ENCODE data around the gene MRPS18B.
"Not testable (repeated sequence)": the region's sequence is repeated elsewhere in the genome, so short reads cannot be mapped to it uniquely, and the experiment has no call there.

The MRPS18B gene

DNA sequence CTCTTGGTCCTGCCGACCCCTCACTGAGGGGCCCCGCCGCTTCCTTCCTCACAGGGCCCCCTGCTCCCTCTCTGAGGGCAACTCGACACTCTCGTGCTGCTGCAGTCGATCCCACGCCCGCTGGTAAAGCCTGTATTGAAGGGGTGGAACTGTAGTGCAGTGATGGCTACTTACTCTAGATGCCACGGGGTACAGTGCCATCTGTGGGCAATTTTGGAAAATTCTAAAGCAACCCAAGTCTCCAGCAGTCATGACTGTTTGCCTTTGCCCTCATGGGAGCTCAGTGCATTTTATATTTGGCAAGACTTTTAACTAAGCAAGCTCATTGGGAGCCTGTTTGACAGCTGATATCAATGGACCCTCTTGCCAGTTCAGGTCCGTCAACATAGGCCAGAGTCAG, 22.8 kb downstream of the MRPS18B start:
- H3K9me3 Mint-ChIP-seq, result no peaks in the 10 kb centered on the region
- H3K4me3 Mint-ChIP-seq, result no peak overlapping the region

DNA sequence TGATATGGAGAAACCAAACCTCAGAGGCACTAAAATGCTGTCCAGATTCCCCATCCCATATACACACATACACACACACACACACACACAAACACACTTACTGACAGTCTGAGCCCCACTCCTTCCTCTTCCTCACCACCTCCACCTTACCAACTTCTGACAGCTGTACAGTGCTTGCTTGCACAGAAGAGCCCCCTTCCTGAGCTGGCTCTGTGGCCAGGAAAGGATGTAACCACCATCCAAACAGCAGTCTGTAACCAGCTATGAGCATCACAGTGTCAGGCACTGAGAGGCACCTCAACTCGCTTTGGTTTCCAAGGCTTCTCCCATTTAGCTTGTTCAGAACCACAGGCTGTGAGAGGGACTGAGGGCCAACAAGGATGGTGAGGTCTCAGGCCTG, 23.4 kb downstream of the MRPS18B start:
- peak; percentile 22 for DNase-seq
- H3K27me3 Mint-ChIP-seq, result no peaks in the 10 kb centered on the region
- CTCF ChIA-PET, result interaction anchor here (1.0 to 2.4 kb wide), 5 partner anchors 11 to 89 kb away, joined by 3 to 6 read pairs (median 4); partner anchors contain the start of genes MRPS18B and PPP1R10
- no peaks in the 10 kb centered on the region for H3K9me3 Mint-ChIP-seq
- peaks cover 32% of the 10 kb centered on the region for H3K4me1 Mint-ChIP-seq
- H3K36me3 Mint-ChIP-seq, result peaks cover 10% of the 10 kb centered on the region
- no peak overlapping the region for H3K27ac Mint-ChIP-seq
- H3K4me3 Mint-ChIP-seq, result no peak overlapping the region

More for the DNA sequence above, 22.8 kb downstream of the MRPS18B start:
- Mint-ChIP-seq H3K36me3 (peaks cover 10% of the 10 kb centered on the region), H3K27ac (no peak overlapping the region), H3K27me3 (no peaks in the 10 kb centered on the region), H3K4me1 (peaks cover 27% of the 10 kb centered on the region)
- CTCF ChIA-PET, result interaction anchor here (0.6 to 2.4 kb wide), 6 partner anchors 23 to 104 kb away, joined by 3 to 6 read pairs (median 4); partner anchors contain the start of genes IER3, MRPS18B and PPP1R10
- DNase-seq, result peak; percentile 25

DNA sequence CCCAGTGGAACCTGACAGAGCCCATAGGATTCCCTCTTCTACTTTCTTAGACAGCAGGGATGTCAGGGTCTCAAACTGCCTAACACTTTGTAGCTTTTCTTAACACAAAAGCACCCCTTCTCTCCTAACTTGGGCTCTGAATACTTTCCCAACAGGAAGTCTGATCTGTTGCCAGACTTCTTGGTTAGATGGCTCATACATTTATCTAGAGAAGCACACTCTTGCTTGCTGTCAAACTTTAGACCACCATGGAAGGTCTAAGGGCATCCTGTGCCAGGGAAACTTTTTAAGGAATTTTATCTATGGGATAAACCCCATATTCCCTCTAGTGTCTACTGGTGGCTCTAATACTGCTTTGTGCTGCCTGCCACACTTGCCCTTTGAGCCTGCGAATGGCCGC, 26.0 kb downstream of the MRPS18B start:
- Mint-ChIP-seq H3K27ac (no peak overlapping the region), H3K27me3 (no peaks in the 10 kb centered on the region), H3K36me3 (peaks cover 10% of the 10 kb centered on the region), H3K9me3 (no peaks in the 10 kb centered on the region), H3K4me3 (no peak overlapping the region), H3K4me1 (peaks cover 49% of the 10 kb centered on the region)
- CTCF ChIA-PET, result interaction anchor here (1.1 kb wide), 1 partner anchor 160 kb away, joined by 3 read pairs; no protein-coding TSS in a partner anchor
- no peak for DNase-seq

DNA sequence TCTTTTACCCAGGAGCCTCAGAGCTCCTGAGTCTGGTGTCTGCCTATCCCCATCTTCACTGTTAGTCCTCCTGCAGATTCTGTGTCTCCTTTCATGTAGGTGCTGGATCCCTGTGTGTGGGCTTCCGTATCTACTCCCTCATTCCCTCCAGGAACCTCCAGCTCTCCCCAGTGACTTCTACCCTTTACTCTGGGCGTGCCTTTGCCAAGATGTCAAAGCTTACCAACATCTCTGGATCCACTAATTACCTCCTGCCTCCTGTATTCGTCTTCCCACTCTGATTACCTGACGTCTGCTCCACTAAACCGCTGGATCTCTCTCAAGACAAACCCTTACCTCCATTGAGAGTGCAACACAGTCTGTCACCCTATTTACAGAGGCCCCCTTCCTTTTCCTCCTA, 27.1 kb downstream of the MRPS18B start:
- Mint-ChIP-seq H3K27ac (no peak overlapping the region), H3K4me1 (peaks cover 56% of the 10 kb centered on the region), H3K4me3 (no peak overlapping the region), H3K27me3 (no peaks in the 10 kb centered on the region), H3K9me3 (no peaks in the 10 kb centered on the region), H3K36me3 (peaks cover 12% of the 10 kb centered on the region)
- CTCF ChIA-PET, result interaction anchor here (1.0 to 1.1 kb wide), 3 partner anchors 10 to 161 kb away, joined by 3 read pairs; no protein-coding TSS in a partner anchor
- no peak for DNase-seq

DNA sequence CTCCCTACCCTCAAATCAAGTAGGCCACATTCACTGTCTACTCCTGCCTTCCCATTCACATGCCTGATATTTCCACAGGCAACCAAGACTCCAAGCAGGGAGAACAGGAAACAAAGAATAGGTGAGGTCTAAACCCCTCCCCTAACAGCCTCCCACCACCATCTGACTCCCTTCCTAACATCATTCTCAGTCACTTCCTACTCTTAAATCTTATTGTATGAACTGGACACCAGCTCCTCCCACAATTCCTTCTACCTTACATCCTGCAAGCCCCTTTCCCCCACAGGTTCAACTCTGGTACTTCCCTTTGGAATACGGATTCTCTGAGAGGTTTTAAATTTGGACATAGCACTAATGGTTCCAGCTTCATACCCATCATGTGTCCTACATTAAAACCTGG, 28.3 kb downstream of the MRPS18B start:
- CTCF ChIA-PET, result interaction anchor here (1.1 to 1.2 kb wide), 2 partner anchors 11 to 76 kb away, joined by 3 read pairs; no protein-coding TSS in a partner anchor
- H3K27me3 Mint-ChIP-seq, result no peaks in the 10 kb centered on the region
- no peak for DNase-seq
- H3K27ac Mint-ChIP-seq, result no peak overlapping the region
- H3K36me3 Mint-ChIP-seq, result peaks cover 15% of the 10 kb centered on the region
- peak overlapping the region; percentile 86 for H3K4me3 Mint-ChIP-seq
- H3K4me1 Mint-ChIP-seq, result peaks cover 48% of the 10 kb centered on the region
- no peaks in the 10 kb centered on the region for H3K9me3 Mint-ChIP-seq

DNA sequence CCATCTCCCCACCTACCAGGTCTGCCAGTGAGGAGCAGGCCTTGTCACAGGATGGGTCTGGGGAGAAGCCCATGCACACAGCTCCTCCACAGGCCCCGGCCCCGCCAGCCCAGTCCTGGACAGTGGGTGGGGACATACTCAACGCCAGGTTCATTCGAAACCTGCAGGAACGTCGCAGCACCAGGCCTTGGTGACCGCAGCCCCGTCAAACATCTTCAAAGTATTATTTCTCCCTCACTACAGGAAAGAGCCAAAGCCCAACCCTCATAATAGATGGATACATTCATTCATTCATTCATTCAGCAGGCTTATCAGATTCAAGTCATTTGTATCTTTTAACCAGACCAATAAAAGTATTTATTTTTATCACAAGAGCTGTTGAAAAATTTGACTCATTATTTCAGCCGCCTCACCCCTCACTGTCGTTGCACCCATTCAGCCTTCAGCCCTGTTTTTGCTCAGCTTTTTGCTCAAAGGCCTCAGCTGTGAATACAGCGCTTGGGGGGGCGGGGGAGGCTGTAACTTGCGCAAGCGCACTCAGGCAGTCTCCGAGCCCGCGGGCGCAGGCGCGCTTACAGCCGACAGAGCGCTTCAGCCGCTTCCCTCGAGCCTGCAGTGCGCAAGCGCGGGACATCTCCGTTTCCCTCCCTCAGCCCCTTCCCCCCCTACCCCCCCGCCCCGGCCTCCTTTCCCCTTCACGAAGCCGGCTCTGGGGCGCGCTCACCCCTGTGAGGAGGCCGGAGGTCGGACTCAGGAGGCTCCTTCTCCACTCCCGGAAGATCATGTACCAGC, 29.0 kb downstream of the MRPS18B start, which contains the start of gene C6orf136:
Gene C6orf136, plus strand, starts transcription at position 684 of the 792 bp plus-strand sequence. Its CDS starts 99 bp downstream, at position 783.
- CTCF ChIA-PET, result interaction anchor here (1.2 kb wide), 1 partner anchor 75 kb away, joined by 3 read pairs; no protein-coding TSS in a partner anchor
- peak; percentile 95 for DNase-seq
- peak within 1 kb of the TSS; percentile 86 for H3K4me3 Mint-ChIP-seq
- H3K4me1 Mint-ChIP-seq, result peaks cover 42% of the 10 kb centered on the region
- H3K27me3 Mint-ChIP-seq, result no peaks in the 10 kb centered on the region
- peaks cover 17% of the 10 kb centered on the region for H3K36me3 Mint-ChIP-seq
- H3K9me3 Mint-ChIP-seq, result no peaks in the 10 kb centered on the region
- H3K27ac Mint-ChIP-seq, result peak within 1 kb of the TSS; percentile 92

DNA sequence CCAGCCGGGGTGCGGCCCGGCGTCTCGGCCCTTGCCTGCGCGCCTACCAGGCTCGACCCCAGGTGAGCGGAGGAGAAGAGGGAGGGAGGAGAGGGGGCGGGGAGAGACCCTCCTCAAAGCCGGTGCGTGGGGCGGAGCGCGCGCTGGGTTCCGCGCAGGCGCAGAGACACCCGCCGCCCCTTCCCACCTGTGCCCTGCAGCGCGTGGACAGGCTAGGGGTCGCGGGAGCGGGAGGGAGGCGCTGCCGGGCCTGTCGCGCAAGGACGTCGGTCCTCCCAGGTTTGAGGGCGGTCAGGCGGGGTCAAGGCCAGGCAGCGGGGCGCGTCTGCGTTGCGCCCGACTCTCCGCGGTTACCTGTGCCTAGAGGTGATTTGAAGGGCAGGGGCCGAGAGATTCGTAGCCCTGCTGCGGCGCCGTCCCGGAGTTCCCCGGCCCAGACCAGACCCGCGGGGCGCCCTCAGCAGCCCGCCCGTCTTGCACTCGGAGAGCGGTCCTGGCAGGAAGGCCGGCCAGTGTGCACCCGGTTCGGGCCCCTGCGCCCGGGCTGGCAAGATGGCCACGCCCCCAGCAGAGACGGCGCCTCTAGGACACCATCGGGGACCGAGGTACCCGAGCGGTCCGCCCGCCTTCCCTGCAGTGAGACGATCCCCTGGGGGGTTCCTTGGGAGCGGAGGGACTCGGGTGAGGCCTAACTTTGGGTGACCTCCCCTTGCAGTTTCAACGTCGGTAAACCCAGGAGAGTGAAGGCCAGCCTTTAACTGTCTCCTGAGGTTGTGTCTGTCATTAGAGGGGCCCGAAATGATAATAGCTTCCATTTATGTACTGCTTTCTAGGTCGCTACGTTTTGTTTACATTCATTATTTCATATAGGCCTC, 29.8 kb downstream of the MRPS18B start:
- Mint-ChIP-seq H3K27ac (peak overlapping the region; percentile 92), H3K4me1 (peaks cover 39% of the 10 kb centered on the region)
- CTCF ChIA-PET, result interaction anchor here (1.0 to 1.2 kb wide), 2 partner anchors 25 to 76 kb away, joined by 3 to 4 read pairs; partner anchors contain the start of gene DHX16

DNA sequence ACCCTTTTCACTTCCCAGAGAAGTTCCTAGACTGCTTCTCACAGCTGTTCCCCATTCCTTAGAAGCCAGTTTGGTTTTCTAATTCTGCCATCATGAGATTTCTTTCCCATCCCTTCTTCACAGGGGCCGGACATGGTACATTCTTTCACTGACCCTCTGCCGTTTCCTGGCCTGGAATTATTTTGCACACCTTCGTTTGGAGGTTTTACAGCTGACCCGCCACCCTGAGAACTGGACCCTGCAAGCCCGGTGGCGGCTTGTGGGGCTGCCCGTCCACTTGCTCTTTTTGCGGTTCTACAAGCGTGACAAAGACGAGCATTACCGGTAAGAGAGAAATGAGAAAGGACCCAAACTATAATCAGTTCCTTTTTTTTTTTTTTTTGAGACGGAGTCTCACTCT, 33.5 kb downstream of the MRPS18B start:
- H3K27ac Mint-ChIP-seq, result no peak overlapping the region
- no peaks in the 10 kb centered on the region for H3K27me3 Mint-ChIP-seq
- CTCF ChIA-PET, result interaction anchor here (0.6 to 1.1 kb wide), 3 partner anchors 28 to 109 kb away, joined by 3 to 4 read pairs (median 3); no protein-coding TSS in a partner anchor
- peaks cover 24% of the 10 kb centered on the region for H3K4me1 Mint-ChIP-seq
- H3K36me3 Mint-ChIP-seq, result peaks cover 41% of the 10 kb centered on the region
- H3K4me3 Mint-ChIP-seq, result no peak overlapping the region
- no peak for DNase-seq
- H3K9me3 Mint-ChIP-seq, result no peaks in the 10 kb centered on the region

More for the DNA sequence above, 29.8 kb downstream of the MRPS18B start:
- Mint-ChIP-seq H3K36me3 (peaks cover 24% of the 10 kb centered on the region), H3K9me3 (no peaks in the 10 kb centered on the region), H3K27me3 (no peaks in the 10 kb centered on the region), H3K4me3 (peak overlapping the region; percentile 86)
- DNase-seq, result peak; percentile 83

DNA sequence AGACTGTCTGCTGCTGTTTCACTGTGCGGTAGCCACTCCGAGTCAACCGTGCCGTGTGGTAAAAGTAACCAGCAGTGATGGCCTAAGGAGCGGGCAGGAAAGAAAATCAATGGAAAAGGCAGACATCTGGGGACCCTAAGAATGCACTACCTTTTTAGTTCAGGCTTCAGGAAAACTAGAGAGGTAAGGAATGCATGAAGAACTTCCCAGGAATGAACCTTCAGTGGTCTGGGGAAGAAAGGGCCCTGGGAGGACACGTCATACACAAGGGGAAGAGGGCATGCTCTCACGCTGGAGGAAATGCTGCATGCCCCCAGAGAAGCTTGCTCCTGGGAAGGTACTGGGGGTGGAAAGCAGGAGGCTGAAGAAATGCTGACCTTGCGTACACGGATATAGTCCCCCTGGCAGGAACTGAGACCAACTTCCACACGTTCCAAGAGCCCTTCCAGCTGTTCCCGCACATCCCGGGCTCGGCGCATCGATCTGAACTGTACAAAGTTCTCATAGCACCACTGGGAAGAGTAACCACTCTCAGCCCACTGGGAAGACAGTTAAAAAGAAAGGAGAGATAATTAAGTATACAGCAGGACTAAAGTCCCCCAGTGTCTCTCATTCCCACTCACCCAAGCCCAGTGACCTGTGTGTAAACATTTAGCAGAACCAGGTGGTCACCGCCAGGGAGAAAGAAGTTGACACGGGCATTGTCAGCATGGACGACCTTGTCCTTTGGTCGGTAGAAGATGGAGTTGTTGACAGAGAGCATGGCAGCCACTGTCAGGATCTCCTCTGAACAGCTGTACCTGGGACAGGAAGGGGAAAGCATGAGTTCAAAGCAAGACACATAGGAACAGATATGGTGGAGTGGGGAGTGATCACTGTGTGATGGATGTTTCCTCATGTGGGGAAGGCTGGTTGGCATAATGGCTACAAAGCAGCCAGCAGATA, 37.4 kb downstream of the MRPS18B start:
- CTCF ChIA-PET, result no interaction called here
- H3K9me3 Mint-ChIP-seq, result no peaks in the 10 kb centered on the region
- H3K36me3 Mint-ChIP-seq, result peaks cover 64% of the 10 kb centered on the region
- H3K27me3 Mint-ChIP-seq, result no peaks in the 10 kb centered on the region
- H3K27ac Mint-ChIP-seq, result no peak overlapping the region
- no peak for DNase-seq
- no peaks in the 10 kb centered on the region for H3K4me1 Mint-ChIP-seq
- H3K4me3 Mint-ChIP-seq, result no peak overlapping the region

DNA sequence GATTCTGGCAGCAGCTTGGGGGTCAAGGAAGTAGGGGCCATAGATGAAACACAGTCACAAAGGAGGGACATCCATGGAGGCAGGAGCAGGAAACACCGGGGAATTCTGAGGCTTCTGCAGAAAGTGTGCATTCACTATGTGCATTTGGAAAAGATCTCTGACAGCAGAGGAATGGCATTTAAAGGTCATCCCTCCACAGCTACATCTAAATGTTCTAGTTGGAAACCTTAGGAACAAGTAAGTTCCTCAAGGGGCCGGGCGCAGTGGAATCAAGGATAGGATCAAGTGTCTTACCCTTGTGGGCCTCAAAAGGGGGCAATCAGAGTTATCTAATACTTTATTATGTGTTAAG, 38.1 kb downstream of the MRPS18B start:
- no peaks in the 10 kb centered on the region for H3K9me3 Mint-ChIP-seq
- CTCF ChIA-PET, result no interaction called here
- peaks cover 64% of the 10 kb centered on the region for H3K36me3 Mint-ChIP-seq
- no peak overlapping the region for H3K4me3 Mint-ChIP-seq
- no peaks in the 10 kb centered on the region for H3K27me3 Mint-ChIP-seq
- no peak overlapping the region for H3K27ac Mint-ChIP-seq
- H3K4me1 Mint-ChIP-seq, result no peaks in the 10 kb centered on the region
- DNase-seq, result no peak

DNA sequence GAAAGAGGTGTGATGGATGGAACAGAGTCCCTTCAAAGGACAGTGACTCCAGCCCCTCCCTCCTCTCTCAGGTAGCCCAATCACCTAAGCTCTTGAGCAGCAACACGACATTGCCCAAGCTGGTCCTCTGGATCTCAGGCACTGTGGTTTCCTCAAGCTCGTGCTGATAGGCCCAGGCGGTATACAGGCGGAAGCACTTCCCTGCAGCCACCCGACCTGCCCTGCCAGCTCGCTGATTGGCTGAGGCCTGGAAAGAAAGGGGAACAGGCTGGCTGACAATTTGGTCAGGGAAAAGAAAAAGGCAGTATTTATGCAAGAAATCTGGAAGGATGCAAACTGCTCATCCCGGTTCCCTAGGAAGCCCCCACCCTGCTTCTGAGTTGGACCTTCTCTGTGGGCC, 38.9 kb downstream of the MRPS18B start:
- no peak for DNase-seq
- H3K4me3 Mint-ChIP-seq, result no peak overlapping the region
- H3K27ac Mint-ChIP-seq, result no peak overlapping the region
- no peaks in the 10 kb centered on the region for H3K4me1 Mint-ChIP-seq
- H3K9me3 Mint-ChIP-seq, result no peaks in the 10 kb centered on the region
- CTCF ChIA-PET, result no interaction called here
- H3K36me3 Mint-ChIP-seq, result peaks cover 64% of the 10 kb centered on the region
- H3K27me3 Mint-ChIP-seq, result no peaks in the 10 kb centered on the region

DNA sequence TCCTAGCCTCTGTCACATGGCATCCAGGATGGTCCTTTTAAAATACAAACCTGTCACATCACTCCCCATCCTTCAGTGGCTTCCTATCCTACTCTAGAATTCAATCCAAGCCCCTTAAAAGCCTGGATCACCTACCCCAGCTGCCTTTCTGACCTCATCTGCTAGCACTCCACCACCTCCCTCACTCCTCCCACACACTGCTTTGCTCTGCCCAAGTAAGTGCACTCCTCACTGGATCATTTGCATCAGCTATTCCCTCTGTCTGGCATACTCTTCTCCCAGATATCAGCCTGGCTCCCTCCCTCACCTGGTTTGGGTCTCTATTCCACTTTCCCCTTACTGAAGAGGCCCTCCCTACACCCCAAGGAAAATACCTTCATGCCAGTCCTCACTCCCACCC, 39.8 kb downstream of the MRPS18B start:
- H3K9me3 Mint-ChIP-seq, result no peaks in the 10 kb centered on the region
- CTCF ChIA-PET, result no interaction called here
- no peaks in the 10 kb centered on the region for H3K27me3 Mint-ChIP-seq
- no peak for DNase-seq
- no peak overlapping the region for H3K4me3 Mint-ChIP-seq
- no peak overlapping the region for H3K27ac Mint-ChIP-seq
- H3K4me1 Mint-ChIP-seq, result no peaks in the 10 kb centered on the region
- H3K36me3 Mint-ChIP-seq, result peaks cover 66% of the 10 kb centered on the region

DNA sequence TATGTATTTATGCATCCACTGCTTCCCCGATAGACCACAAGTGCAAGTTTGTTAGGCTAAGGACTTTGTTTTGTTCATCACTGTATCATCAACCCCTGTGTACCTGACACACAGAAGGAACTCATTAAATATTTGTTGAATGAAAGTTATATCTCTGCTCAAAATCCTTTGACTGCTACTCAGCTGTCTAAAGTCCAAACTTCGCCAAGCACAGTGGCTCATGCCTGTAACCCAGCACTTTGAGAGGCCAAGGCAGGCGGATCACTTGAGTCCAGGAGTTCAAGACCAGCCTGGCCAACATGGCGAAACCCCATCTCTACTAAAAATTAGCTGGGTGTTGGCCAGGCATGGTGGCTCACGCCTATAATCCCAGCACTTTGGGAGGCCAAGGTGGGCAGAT, 40.3 kb downstream of the MRPS18B start:
- H3K27ac Mint-ChIP-seq, H3K9me3 Mint-ChIP-seq, H3K4me1 Mint-ChIP-seq, H3K4me3 Mint-ChIP-seq, DNase-seq, H3K27me3 Mint-ChIP-seq, CTCF ChIA-PET: not testable (repeated sequence)
- peaks cover 66% of the 10 kb centered on the region for H3K36me3 Mint-ChIP-seq

All from activated naive CD4-positive, alpha-beta T cell treated with anti-CD3 and anti-CD28 coated beads, Interleukin-2, amount 10 ng/mL, durations not matched to agents 7 days and 5 days (primary cell).